Ecto neural progenitor cell (in vitro differentiated cells): ENCODE data around the gene KIF7.

Source experiments
- DNase-seq: peaks from one replicate; pipeline ENCODE4 v3.0.0-alpha.2; 2018; ENCODE audit warnings: low spot score

The KIF7 gene

DNA sequence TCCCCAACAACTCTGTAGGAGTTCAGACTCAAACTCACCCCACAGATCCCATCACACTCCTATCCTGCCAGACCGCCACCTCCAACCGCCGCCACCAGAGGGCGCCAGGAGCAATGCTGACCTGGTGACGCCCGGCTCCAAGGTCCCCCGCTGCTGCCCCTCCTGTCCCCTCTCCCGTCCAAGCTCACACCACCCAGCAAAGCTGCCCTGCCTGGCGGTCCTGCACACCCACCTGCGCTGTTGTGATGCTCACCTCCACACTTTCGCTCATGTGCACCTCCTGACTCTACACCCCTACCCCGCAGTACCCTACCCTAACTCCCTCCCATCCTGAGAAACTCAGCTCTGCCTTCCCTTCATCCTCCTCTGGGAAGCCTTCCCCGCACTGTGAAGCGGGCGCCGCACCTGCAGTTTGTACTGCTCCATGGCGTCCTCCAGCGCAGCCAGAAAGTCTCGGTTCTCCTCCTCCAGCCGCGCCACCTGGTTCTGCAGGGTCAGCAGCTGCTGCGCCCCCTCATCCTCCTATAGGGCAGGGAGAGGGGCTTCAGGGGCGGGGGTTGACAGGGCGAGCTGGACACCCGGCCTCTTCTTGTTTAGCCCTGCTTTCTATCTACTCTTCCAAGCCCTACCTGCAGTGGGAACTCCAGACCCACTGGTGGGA is 7.9 kb downstream of the KIF7 start:
- peak; percentile 90 for DNase-seq

DNA sequence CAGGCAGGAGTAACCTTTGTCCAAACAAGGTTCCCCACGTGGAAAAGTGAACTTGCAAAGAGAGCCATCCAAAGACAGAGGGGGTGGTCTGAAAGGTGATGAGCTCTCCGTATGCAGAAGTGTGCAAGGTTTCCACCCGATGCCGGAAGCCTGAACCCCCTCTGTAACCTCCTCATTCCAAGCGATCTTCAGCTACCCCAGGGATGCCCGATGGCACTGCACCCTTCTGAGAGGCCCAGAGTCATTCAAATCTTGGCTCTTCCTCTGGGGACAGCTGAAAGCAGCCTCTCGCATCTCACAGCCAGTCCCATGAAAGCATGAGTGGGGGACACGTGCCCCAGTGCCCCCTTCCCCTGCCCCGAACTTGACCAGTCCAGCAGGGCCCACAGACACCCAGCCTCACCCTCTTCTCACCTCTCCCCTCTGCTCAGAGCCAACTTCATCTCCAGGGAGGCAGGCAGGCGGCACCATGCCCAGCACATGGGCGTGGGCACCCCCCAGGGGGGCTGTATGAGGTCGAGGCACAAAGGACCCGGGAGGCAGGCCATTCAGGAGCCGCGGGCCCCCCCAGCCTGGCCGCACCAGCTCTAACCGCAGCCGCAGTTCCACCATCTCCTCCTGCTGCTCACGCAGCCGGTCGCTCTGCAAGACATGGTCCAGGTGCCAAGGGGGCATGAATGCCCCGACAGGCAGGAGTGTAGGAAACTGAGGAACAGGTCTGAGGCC is 8.7 kb downstream of the KIF7 start:
- DNase-seq, result no peak

DNA sequence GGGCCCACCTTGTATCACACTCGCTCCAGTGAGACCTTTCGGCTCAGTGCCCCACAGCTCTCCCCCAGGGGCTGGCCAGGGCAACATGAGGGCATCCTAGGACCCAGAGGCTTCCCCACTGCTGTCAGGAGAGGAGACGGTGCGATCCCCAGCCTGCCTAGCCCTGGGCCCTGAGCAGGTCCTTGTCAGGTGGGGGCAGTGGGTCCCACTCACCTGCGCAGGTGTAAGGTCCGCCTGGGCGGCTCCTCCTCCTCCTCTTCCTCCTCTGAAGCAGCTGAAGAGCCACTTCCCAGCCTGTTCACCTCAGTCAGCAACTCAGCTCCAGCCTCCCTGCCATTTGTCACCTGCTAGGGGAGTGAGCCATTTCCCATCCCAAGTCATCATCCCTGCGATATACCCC is 9.6 kb downstream of the KIF7 start:
- no peak for DNase-seq

DNA sequence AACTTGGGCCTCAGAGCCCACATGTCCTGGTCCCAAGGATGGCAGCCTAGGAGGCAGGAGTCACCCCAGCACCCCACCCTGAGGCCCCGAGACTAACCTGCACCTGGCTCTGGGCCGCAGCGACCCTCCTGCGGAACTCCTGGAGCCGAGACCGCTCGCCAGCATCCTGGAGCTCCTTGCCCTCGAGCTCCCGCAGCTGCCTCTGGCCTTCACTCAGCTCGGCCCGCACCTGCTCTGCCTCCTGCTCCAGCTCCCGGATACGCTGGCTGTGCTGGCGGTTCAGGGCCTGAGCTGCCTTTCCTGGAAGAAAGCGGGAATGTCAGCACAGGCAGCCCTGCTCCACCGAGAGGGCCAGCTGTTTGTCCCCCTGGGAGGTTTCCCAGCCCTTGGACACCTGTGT is 13.2 kb downstream of the KIF7 start:
- DNase-seq, result no peak

DNA sequence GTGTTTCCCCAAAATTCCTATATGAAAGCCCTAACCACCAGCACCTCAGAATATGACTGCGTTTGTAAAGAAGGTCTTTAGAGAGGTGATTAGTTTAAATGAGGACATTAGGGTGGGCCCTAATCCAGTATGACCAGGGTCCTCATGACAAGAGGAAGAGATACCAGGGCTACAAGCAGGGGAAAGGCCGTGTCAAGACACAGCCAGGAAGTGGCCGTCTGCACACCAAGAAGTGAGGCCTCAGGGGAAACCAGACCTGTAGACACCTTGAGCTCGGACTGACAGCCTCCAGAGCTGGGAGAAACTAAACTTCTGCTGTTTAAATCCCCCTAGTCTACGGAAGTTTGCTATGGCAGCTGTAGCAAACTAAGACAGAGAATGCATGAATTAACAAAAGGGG is 14.2 kb downstream of the KIF7 start:
- no peak for DNase-seq

DNA sequence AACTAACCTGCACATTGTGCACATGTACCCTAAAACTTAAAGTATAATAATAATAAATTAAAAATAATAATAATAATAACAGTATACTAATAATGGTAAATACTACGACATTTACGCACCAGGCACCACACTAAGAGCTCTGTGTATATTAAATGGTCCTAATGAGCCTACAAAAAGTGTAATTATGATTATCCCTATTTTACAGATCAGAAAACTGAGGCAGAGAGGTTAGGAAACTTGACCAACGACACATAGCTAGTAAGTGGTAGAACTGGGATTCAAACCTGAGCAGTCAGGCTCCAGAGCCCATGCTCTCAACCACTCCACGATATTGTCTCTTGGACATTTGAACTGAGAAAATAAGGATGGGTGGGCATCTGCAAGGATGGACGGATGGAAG is 15.0 kb downstream of the KIF7 start:
- no peak for DNase-seq

DNA sequence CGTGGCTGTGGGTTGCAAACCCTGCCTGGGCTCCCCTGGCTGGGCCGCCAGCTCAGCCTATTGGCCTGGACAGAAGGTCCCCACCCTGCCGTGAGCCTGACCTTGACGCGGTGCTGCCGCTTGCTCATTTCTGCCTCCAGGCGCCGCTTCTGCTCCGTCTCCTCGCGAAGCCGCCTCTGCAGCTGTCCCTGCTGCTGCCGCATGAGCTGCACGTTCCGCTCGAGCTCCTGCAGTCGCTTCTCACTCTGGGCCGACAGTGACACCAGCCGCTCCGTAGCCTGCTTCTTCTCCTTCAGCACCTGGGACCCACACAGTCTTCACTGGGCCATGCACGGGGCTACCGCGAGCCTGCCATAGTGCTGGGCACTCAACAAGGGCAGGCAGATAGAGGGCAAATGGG is 21.7 kb downstream of the KIF7 start:
- DNase-seq, result peak; percentile 24

DNA sequence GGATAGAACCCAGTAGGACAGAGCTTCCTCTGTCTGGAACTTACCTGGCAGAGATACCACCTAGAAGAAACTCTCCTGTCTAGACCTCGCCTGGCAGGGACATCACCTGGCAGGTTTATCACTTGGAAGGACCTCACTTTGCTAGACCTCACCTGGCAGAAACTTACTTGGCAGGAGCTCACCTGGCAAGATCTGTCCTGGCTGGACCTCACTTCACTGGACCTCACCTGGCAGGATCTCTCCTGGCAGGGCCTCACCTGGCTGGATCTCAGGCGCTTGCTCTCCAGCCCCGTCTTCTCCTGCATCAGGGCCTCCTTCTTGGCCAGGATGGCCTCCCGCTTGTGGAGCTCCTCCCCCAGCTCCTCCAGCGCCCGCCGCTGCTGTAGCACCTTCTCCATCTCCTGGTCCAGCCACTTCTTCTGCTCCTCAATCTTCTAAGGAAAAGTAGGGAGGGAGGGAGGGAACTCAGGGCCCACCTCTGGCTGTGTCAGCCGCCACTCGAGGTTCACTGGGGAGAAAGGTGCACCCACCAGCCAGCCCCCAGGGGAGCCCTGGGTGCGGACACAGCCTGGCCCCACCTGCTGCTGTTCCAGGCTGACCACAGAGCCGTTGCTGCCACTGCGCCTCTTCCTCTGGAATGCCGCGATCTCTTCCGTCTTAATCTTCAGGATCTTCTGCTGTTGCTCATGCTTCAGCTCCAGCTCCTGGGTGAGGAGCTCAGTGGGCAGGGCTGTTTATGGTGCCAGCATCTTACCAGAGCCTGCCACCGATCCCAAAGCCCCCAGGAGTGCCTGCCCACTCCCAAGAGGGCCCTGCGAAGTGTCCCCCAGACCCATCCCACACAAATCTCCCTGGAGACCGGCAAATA is 22.5 kb downstream of the KIF7 start:
- DNase-seq, result peak; percentile 24

DNA sequence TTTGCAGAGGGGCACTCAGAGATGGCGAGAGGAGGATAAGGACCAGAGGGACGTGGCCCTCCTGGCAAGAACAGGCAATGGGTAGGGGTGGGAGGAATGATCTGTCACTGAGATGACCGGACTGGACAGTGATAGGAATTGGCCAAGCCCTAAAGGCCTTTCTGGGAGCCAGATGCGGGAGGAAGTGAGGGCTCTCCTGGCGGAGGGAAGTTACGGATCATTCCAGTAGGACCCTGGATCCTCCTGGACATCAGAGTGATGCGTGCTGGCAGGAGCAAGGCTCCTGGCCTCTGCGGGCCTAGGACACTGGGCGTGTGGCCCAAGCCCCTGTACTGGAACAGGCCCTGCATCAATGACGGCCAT is 23.4 kb downstream of the KIF7 start:
- DNase-seq, result no peak

DNA sequence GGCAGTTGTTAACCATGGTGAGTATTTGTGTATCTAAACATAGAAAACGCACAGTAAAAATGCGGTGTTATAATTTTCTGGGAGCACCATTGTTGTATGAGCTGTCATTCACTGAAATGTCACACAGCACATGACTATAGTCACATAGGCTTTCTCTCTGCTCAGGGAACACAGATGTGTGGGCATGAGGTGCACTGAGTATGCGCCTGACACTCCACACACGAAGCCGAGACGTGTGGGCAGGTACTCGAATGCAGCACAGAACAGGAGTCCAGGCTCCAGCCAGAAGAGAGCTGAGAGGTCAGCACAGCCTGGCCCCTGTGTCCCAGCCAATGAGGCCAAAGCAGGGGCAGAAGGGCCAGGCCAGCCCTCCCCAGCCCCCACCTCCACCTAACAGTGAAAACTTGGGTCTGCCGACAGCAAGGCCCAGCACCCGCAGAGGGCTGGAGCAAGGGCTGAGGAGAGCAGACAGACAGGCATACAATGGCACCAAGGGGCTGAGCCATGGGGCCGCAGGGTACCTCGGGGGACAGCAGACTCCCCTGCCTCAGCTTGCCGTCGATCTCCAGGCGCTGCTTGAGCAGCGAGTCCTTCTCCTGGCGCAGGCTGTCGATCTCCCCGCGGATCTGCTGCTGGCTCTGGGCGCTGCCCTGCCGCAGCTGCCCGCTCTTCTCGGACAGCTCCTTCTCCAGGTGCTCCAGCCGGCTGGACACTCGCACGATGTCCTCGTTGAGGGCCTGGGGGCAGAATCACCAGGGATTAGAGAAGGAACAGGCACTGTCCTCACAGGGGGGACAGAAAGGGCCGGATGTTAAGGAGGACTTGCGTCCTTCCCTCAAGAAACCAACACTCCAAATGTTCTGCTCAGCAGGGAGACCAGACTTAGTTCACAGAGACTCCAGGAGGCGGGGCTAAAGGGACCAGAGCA is 24.0 kb downstream of the KIF7 start:
- peak; percentile 16 for DNase-seq

DNA sequence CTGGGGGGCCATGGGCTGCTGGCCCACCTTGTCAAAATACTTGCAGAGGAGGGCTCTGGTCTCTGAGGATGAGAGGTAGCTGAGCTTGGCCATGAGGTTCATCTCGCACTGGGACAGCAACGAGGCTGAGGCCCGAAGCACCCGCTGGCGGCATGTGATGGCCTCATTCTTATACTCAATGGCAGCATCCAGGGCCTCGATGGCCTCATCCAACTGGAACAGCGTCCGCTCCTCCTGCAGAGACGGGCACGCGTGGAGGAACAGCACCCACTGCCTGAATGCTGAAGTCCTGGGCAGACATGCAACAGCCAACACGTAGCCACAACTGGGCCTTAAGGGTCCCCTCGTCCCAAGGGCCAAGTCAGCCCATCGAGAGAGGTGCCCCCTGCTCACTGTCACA is 25.0 kb downstream of the KIF7 start:
- no peak for DNase-seq

DNA sequence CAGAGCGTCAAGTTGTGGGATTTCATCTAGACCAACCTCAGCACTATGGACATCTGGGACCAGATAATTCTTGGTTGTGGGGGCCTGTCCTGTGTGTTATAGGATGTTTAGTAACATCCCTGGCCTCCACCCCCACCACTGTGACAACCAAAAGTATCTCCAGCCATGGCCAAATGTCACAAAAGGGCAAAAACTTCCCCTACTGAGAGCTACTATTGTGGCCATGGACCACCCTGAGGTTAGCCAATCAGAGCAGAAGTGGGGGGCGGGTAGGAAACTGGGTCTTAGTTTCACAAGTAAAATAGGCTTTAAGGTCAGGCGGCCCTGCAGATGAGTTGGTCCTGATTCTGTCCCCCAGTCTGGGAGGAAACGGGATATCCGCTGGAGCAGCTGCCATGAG is 25.4 kb downstream of the KIF7 start:
- DNase-seq, result no peak

DNA sequence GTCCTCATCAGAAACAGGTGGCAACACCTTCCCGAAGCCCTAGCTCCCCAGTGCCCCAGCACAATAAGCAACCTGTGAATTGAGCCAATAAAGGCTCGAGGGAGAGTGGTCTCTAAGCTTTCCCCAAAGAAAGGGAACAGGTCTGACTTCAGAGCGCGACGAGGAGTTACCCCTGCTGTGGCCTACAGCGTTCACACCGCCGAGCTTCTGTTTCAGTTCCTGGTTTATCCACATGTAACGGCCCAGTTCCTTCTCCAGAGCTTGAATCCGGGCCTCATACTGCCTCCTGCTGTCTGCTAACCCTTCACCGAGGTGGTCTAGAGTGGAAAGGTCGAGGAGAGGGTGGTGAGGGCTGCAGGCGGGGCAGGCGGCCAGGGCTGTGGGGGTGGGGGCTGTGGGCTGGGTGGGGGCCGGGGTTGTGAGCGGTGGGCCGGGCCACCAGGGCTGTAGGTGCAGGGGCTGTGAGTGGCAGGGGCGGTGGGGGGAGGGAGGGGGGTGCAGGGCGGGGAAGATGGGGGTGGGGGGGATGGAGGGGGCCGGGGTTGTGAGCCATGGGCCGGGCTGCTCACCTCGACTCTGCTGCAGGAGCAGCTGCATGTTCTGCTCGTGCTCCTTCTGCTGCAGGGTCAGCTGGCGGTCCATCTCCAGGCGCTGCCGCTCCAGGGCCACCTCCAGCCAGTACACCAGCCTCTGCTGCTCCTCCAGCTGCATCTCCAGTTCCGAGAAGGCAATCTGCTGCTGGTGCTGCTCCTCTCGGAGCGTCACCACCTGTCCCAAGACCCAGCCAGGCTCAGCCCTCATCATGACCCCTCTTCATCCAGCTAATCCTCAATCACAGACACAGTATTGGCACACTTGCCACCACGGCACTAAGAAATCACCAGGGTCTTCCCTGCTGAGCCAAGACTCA is 26.2 kb downstream of the KIF7 start:
- no peak for DNase-seq

DNA sequence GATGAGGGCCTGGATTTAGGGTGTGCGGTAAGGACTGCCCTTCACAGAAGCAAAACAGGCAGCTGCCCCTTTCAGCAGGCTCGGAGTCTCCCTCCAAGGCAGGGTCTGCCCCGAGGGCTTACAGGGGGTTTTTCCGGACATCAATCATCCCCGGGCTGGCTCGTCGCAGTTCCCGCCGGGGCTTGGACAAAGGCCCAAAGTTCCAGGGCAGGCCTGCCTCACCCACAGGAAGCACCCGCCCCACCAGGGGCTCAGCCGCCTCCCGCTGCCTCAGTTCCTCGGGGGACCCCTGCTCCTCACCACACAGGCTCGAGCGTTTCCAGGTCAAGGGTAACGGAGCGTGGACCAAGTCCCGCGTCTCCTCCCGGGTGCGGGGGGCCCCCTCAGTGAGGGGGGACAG is 27.0 kb downstream of the KIF7 start:
- DNase-seq, result no peak

DNA sequence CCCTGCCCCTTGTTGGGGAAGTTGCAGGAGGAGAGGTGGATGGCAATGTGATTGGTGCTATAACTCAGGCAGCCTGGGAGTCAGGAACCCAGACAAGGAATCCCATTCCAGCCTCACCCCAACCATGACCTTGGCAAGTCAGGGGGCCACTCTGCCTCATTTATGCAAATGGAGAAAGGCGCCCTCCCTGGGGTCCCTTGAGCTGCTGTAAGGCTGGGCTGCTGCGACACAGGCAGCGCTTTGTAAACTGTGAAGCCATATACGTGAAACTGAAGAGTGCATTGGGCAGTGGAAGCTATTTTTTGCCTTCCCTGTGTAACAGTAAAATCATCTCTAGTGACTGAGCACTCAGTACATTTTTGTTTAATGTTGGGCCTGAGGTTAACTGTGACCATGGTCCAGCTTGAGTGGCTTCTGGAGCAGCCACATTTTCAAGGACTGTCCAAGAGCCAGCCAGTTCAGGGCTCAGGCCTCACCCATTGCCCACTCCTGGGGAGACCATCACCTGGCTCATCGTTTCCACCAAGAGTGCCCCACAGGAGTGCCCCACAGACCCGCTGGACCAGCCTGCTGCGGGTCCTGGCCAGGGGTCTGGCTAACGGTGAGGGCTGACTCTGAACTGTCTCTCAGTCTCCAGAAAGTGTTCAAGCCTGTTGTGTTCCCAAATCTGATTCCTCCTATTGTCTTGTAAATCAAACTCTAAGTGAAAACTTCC is 27.9 kb downstream of the KIF7 start:
- DNase-seq, result no peak

DNA sequence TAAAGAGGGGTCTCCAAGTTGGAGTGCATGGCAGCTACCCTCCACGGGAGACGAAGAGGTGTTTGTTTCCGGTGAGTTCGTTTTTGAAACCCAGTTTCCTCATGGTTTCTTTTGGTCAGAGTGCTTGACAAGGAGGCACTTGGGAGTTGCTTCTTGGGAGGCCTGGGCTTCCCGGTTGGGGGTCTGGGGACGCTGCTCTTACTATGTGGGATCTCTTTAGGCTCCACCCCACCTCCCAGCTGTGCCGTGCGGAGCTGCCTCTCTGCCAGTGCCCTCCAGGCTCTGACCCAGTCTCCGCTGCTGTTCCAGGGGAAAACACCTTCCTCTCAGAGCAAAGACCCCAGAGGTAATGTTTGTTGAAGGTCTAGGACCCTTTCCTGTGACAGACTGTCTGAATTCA is 29.6 kb downstream of the KIF7 start:
- DNase-seq, result no peak

DNA sequence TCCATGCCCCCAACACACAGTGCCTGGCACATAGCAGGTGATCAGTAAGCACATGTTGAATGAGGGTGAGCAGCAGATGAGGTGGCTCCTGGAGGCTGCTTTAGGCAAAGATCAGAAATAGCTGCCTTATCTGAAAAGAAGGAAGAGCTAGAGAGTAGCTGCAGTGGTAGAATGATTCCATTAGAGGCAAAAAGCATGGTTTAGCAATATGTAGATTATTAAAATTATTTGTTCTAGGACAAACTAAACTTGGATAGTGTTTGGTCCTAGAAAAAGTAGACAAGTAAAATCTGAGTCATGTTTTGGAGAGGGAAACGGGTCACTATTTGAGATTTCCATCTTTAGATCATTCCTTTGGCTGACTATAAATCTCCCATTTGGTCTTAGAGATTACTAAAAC is 32.1 kb downstream of the KIF7 start:
- no peak for DNase-seq

DNA sequence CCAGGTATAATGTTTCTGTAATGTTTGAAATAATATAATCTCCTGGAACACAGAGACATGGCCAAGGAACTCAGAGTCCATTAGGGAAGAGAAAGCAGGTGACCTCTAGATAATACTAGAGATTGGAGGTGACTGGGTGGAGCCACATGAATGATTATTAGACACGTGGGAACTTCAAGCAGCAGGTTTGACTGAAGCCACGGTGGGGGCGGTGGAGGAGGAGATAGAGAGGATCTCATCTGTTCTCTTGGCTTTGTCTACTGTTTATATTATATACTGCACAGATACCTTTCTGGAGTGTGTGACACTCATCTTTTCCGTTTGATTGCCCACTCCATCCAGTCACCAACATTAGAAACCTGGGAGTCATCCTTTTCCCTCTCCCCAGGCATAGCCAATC is 33.7 kb downstream of the KIF7 start:
- no peak for DNase-seq

DNA sequence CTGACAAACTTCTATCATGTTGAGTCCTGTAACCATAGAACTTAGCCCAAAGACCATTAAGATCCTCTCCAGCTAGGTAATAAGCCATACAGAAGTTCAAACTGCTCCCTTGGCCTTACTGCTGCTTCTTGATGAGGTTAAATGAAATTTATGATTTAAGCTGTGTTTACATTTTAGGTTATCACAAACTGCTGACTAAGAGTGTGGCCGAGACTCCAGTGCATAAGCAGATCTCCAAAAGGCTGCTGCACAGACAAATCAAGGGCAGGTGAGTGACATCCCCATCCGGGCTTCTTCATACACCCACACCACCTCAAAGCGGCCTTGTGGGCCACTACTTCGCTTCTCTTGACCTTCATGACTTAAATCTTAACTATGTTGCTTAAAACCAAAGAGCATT is 39.0 kb downstream of the KIF7 start:
- DNase-seq, result no peak

DNA sequence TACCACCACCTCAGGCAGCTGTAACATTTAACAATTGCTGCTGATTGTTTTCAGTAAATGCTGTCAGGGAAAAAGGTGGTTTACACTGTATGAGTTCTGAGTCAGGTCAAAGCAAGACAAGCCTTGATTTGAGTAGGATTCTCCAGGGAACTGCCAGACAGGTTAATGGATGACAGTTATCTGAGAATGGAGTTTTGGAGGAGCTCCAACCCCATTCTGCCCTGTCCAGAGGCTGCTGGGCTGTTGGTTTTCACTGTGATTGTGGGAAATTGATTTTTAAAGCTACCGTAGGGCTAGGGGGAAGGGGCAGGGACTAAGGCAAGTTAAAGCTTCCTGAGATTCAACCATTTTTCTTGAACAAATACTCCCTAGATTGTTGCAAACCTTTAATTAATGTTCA is 40.1 kb downstream of the KIF7 start:
- no peak for DNase-seq
